GM23248 (cell line): ENCODE results near the gene STRA6.

ENCODE experiments used
- EZH2 ChIP-seq: fragments of 200-600 bp; sonication (generic); IDR thresholded peaks from 2 replicates; pipeline ENCODE4 v1.6.1; 2018; ENCODE audit warnings: antibody characterized with exemption, mild to moderate bottlenecking; ENCODE audit not compliant: insufficient read depth, poor library complexity, severe bottlenecking
- EZH2phosphoT487 ChIP-seq: fragments of 200-600 bp; sonication (generic); IDR thresholded peaks from 2 replicates; pipeline ENCODE4 v1.6.1; 2018; ENCODE audit warnings: antibody characterized with exemption, moderate library complexity, mild to moderate bottlenecking, low read depth; ENCODE audit not compliant: insufficient read depth

DNA sequence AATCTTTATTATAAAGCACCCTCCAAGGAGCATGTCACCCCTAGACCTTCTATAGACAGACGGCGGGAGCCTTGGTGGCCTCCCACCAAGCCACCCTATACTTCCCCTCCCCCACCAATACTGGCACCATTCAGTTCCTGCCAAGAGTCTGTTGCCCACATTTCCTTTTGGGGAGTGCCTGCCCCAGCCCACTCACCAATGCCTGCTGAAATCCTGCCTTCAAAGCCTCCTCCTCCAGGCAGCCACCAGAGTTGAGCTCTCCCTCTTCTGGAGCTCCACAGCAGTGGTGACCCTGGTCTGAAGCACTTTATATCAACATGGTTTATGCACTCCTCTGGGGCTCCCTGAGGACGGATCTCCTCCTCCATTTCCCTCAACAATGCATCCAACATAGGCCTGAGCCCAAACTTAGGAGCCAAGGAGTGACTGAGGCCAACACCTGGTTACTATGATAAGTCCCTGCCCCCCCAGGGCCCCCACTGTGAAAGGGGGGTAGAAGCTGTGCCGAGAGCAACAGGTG, 42.3 kb upstream of the STRA6 start:
- TF ChIP-seq EZH2phosphoT487 (no peak), EZH2 (no peak)
